SK-N-SH (cell line): ENCODE results near the gene FRMD6. TPM values are rescaled to one million over a fixed set of nuclear protein-coding genes. Genes with fewer than 3 reads are reported as not detected.

ENCODE experiments used
- CTCF ChIA-PET: fragments of 300-600, 350-600 bp; formaldehyde crosslinking; extraction: SDS; loops from one replicate; lab custom pipeline; 2021; lab: Yijun Ruan, JAX
- POLR2A ChIA-PET: fragments of 350-600 bp; sonication (Branson Sonifier 250); formaldehyde crosslinking; extraction: SDS; loops from one replicate; lab custom pipeline; 2020; ENCODE audit warnings: antibody characterized with exemption, inconsistent platforms; lab: Yijun Ruan, JAX
- DNase-seq: peaks from one replicate; pipeline ENCODE4 v3.0.0; 2012
- H2AFZ ChIP-seq: fragments of 200-600 bp; sonication (generic); 2 replicates; pipeline ENCODE4 v1.8.1; 2016; ENCODE audit warnings: antibody characterized with exemption, mild to moderate bottlenecking, low read depth
- H3F3A ChIP-seq: fragments of 200-600 bp; sonication (generic); replicated peaks from 2 replicates; pipeline ENCODE3; 2016; ENCODE audit warnings: antibody characterized with exemption, mild to moderate bottlenecking; ENCODE audit not compliant: insufficient read depth
- H3K27ac ChIP-seq, 2 experiments: fragments of 200-500 bp in 1 of 2; fragments of 200-600 bp in 1 of 2; sonication (Bioruptor generic) in 1 of 2; sonication (generic), shearing (Covaris generic) in 1 of 2; 2 replicates each; pipeline versions ENCODE4 v1.5.1 to v1.6.1; 2014 to 2016; ENCODE audit warnings: low read depth in 2 of 2, inconsistent platforms in 1 of 2, low read length in 1 of 2, mild to moderate bottlenecking in 1 of 2, mixed read lengths in 1 of 2
- H3K27me3 ChIP-seq: fragments of 200-600 bp; sonication (generic), shearing (Covaris generic); 2 replicates; pipeline ENCODE4 v1.6.1; 2016; ENCODE audit warnings: mixed run types; ENCODE audit not compliant: insufficient read depth
- H3K36me3 ChIP-seq, 2 experiments: fragments of 200-500 bp in 1 of 2; fragments of 200-600 bp in 1 of 2; sonication (Bioruptor generic) in 1 of 2; sonication (generic) in 1 of 2; replicated peaks in 1 of 2; 2 replicates each; pipeline versions ENCODE3 to v1.5.1; 2014 to 2016; ENCODE audit warnings: low read length in 1 of 2, mild to moderate bottlenecking in 1 of 2; ENCODE audit not compliant: insufficient read depth in 2 of 2, control insufficient read depth in 1 of 2
- H3K4me1 ChIP-seq, 2 experiments: fragments of 200-500 bp in 1 of 2; fragments of 200-600 bp in 1 of 2; sonication (Bioruptor generic) in 1 of 2; sonication (generic), shearing (Covaris generic) in 1 of 2; 2 replicates each; pipeline versions ENCODE4 v1.5.1 to v1.6.1; 2014 to 2016; ENCODE audit warnings: low read depth in 1 of 2, low read length in 1 of 2, mixed run types in 1 of 2; ENCODE audit not compliant: insufficient read depth in 2 of 2, control insufficient read depth in 1 of 2
- H3K4me2 ChIP-seq: fragments of 200-600 bp; sonication (generic), shearing (Covaris generic); 2 replicates; pipeline ENCODE4 v1.6.1; 2017; ENCODE audit warnings: mixed run types
- H3K4me3 ChIP-seq, 2 experiments: fragments of 200-500 bp in 1 of 2; fragments of 200-600 bp in 1 of 2; sonication (Bioruptor generic) in 1 of 2; sonication (generic), shearing (Covaris generic) in 1 of 2; 2 replicates each; pipeline versions ENCODE4 v1.5.1 to v1.8.1; 2014 to 2016; ENCODE audit warnings: low read depth in 2 of 2, inconsistent platforms in 1 of 2, low read length in 1 of 2, mild to moderate bottlenecking in 1 of 2, mixed read lengths in 1 of 2, moderate library complexity in 1 of 2
- H3K79me2 ChIP-seq: fragments of 200-600 bp; sonication (generic); 2 replicates; pipeline ENCODE4 v1.8.1; 2017; ENCODE audit warnings: mild to moderate bottlenecking; ENCODE audit not compliant: insufficient read depth
- H3K9ac ChIP-seq: fragments of 200-600 bp; sonication (generic); 2 replicates; pipeline ENCODE4 v1.6.1; 2017; ENCODE audit warnings: mixed run types
- H3K9me2 ChIP-seq: fragments of 200-600 bp; sonication (generic); 2 replicates; pipeline ENCODE4 v1.6.1; 2017; ENCODE audit warnings: mixed run types
- H3K9me3 ChIP-seq: fragments of 200-600 bp; sonication (generic); 2 replicates; pipeline ENCODE4 v1.6.1; 2017; ENCODE audit warnings: mixed run types, mild to moderate bottlenecking, moderate library complexity
- H4K20me1 ChIP-seq: fragments of 200-600 bp; sonication (generic); 2 replicates; pipeline ENCODE4 v1.6.1; 2017; ENCODE audit warnings: mild to moderate bottlenecking, mixed run types; ENCODE audit not compliant: insufficient read depth
- CHD2 ChIP-seq: fragments of 150-350 bp; IDR thresholded peaks from 2 replicates; pipeline ENCODE4 v1.6.1; 2018; ENCODE audit warnings: low read length; ENCODE audit not compliant: partially characterized antibody
- CTCF ChIP-seq: fragments of 200-600 bp; sonication (generic); IDR thresholded peaks from 2 replicates; pipeline ENCODE4 v1.6.1; 2017; ENCODE audit warnings: antibody characterized with exemption, mild to moderate bottlenecking, moderate library complexity
- ELF1 ChIP-seq: IDR thresholded peaks from 2 replicates; pipeline ENCODE4 v1.4.0; 2012
- EP300 ChIP-seq, 2 experiments: IDR thresholded peaks; 2 replicates each; pipeline versions ENCODE4 v1.4.0 to v1.6.1; 2012; ENCODE audit warnings: borderline replicate concordance in 1 of 2, low read depth in 1 of 2, low read length in 1 of 2
- EZH2phosphoT487 ChIP-seq: fragments of 200-600 bp; sonication (generic); IDR thresholded peaks from 2 replicates; pipeline ENCODE4 v1.6.1; 2017; ENCODE audit warnings: low read depth, mixed run types, mild to moderate bottlenecking, antibody characterized with exemption, moderate library complexity, borderline replicate concordance
- FOXJ3 ChIP-seq: sonication (generic); formaldehyde crosslinking; IDR thresholded peaks from 2 replicates; pipeline ENCODE4 v1.5.1; 2020; ENCODE audit warnings: mild to moderate bottlenecking, missing genetic modification reagents
- GABPA ChIP-seq: IDR thresholded peaks from 2 replicates; pipeline ENCODE4 v1.4.0; 2012; ENCODE audit warnings: low read depth, mild to moderate bottlenecking
- MAX ChIP-seq: IDR thresholded peaks from 2 replicates; pipeline ENCODE4 v1.4.0; 2012; ENCODE audit warnings: low read depth
- RFX5 ChIP-seq: IDR thresholded peaks from 2 replicates; pipeline ENCODE4 v1.6.1; 2012; ENCODE audit warnings: mild to moderate bottlenecking, improper control_type of control experiment, low read length
- TEAD4 ChIP-seq: IDR thresholded peaks from 2 replicates; pipeline ENCODE4 v1.4.0; 2012; ENCODE audit warnings: mild to moderate bottlenecking, borderline replicate concordance; ENCODE audit not compliant: insufficient read depth
- WGBS: methylation state at CpG from one replicate; pipeline ENCODE4 v1.1.6; 2017; ENCODE audit warnings: low lambda C conversion rate; 5-methylcytosine and 5-hydroxymethylcytosine counted together
- polyA plus RNA-seq, 3 experiments: library from polyadenylated mRNA; depleted of rRNA; stranded (reverse); fragments of >200 nt; gene quantifications; 2 replicates each; pipeline ENCODE4 v1.2.3, GENCODE V29; 2012
- TF ChIP-seq, protein P1 (sequence below): fragments of 150-350 bp; IDR thresholded peaks from 2 replicates; pipeline ENCODE4 v1.6.1; 2017; ENCODE audit warnings: antibody characterized with exemption, low read length, low read depth, borderline replicate concordance

FRMD6 gene
- polyA plus RNA-seq, 1 of the 3 experiments (the other 2 are of a cell fraction), result 147 TPM

GRCh38 chr14:51639668-51640316 lies 11.9 kb upstream of the FRMD6 start:
- DNase-seq, result no peak
- H4K20me1 ChIP-seq, result no peaks in the 10 kb centered on the region
- H3K9me3 ChIP-seq, result no peaks in the 10 kb centered on the region
- H2AFZ ChIP-seq, result no peak overlapping the region
- TF ChIP-seq EZH2phosphoT487 (no peak), TEAD4 (no peak), EP300 (IDR thresholded peaks at IDR 0.05; ENCODE audit: borderline replicate concordance in 1 of 2, low read depth in 1 of 2, low read length in 1 of 2) (0 out of 4 replicates have a peak, but pooled peaks of 1 of the 2 experiments have one; percentile 8), GABPA (no peak), CHD2 (no peak), CTCF (no peak), MAX (no peak), ELF1 (no peak)
- peaks cover 53% of the 10 kb centered on the region for H3K79me2 ChIP-seq
- no peak overlapping the region for H3K9ac ChIP-seq
- H3K36me3 ChIP-seq, result peaks cover 2 to 30% of the 10 kb centered on the region in 2 experiments
- ChIA-PET CTCF (interaction anchor here (1.0 to 1.5 kb wide), 2 partner anchors 18 to 356 kb away, joined by 3 to 4 read pairs; no protein-coding TSS in a partner anchor), POLR2A (no interaction called here)
- H3K27ac ChIP-seq, result peak overlapping the region in 1 of 2 experiments; percentile 23; a peak in 1 of 4 replicates
- no peaks in the 10 kb centered on the region for H3K27me3 ChIP-seq
- peaks cover 9 to 14% of the 10 kb centered on the region in 2 experiments; a peak in 3 of 4 replicates for H3K4me1 ChIP-seq
- 49% methylated on average over 5 of the region's 5 CpGs for WGBS
- H3K4me2 ChIP-seq, result no peak overlapping the region
- no peaks in the 10 kb centered on the region for H3K9me2 ChIP-seq
- peaks cover 35% of the 10 kb centered on the region for H3F3A ChIP-seq
- H3K4me3 ChIP-seq, result no peak overlapping the region

DNA sequence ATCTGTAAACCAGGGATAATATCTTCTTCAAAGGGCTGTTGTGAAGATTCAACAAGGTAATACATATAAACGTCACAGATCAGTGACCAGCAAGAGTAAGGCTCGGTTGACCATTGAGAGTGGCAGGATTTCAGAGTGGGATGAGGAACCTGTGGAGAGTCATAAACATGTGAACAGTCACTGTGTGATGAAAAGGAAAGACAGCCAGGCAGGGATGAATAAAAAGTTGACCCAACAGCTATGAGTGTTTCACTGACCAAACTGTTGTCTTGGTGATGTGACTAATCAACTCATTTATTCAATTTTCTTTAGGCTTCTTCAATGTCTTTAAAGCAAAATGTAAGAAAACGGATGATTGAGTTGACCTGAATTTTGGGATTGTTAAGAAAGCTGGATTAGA lies 8.6 kb upstream of the FRMD6 start:
- Histone ChIP-seq H3F3A (peaks cover 45% of the 10 kb centered on the region), H4K20me1 (no peaks in the 10 kb centered on the region), H3K36me3 (peaks cover 2 to 35% of the 10 kb centered on the region in 2 experiments), H3K27me3 (no peaks in the 10 kb centered on the region), H3K4me3 (no peak overlapping the region), H3K79me2 (peaks cover 81% of the 10 kb centered on the region), H3K9me2 (no peaks in the 10 kb centered on the region), H3K9ac (peak overlapping the region; percentile 40), H3K27ac (peak overlapping the region in 1 of 2 experiments; percentile 86; a peak in 2 of 4 replicates), H3K4me1 (peaks cover 2 to 14% of the 10 kb centered on the region in 2 experiments; a peak in 3 of 4 replicates), H2AFZ (no peak overlapping the region), H3K4me2 (peak overlapping the region; percentile 54; the same call in 1 of the 2 replicates), H3K9me3 (no peaks in the 10 kb centered on the region)
- CTCF ChIA-PET, result no interaction called here
- TF ChIP-seq, protein P1, sequence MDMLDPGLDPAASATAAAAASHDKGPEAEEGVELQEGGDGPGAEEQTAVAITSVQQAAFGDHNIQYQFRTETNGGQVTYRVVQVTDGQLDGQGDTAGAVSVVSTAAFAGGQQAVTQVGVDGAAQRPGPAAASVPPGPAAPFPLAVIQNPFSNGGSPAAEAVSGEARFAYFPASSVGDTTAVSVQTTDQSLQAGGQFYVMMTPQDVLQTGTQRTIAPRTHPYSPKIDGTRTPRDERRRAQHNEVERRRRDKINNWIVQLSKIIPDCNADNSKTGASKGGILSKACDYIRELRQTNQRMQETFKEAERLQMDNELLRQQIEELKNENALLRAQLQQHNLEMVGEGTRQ, result no peak
- TF ChIP-seq RFX5 (no peak), FOXJ3 (no peak)
- WGBS, result 77% methylated on average over 3 of the region's 3 CpGs
- DNase-seq, result no peak
- POLR2A ChIA-PET, result interaction anchor here (0.6 kb wide), 1 partner anchor 46 kb away, joined by 3 read pairs; no protein-coding TSS in a partner anchor
